ENCODE measurements around the gene ELAVL4.

DNA sequence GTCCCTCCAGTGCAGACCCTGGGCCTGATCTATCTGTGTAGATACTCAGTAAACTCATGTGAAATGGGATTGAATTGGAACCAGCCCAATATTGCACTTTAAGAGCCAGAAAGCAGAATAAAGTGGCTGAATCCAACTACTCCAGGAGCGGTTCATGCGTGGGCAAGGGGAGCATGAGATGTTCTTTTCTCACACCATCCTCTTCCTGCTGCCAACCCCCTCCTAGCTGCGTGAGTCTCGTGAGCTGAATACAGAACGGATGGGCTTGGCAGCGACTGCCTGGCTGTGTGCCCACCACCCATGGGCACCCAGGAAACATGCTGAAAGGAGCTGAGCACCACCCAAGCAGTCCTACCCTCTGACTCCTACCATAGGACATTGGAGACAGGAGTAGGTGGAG lies 128.3 kb downstream of the ELAVL4 start:
- TF ChIP-seq, protein P1, sequence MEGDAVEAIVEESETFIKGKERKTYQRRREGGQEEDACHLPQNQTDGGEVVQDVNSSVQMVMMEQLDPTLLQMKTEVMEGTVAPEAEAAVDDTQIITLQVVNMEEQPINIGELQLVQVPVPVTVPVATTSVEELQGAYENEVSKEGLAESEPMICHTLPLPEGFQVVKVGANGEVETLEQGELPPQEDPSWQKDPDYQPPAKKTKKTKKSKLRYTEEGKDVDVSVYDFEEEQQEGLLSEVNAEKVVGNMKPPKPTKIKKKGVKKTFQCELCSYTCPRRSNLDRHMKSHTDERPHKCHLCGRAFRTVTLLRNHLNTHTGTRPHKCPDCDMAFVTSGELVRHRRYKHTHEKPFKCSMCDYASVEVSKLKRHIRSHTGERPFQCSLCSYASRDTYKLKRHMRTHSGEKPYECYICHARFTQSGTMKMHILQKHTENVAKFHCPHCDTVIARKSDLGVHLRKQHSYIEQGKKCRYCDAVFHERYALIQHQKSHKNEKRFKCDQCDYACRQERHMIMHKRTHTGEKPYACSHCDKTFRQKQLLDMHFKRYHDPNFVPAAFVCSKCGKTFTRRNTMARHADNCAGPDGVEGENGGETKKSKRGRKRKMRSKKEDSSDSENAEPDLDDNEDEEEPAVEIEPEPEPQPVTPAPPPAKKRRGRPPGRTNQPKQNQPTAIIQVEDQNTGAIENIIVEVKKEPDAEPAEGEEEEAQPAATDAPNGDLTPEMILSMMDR (IDR thresholded peaks at IDR 0.05) = no peak
- TF ChIP-seq EP300 (IDR thresholded peaks at IDR 0.05) = no peak

All from ovary (tissue), 3 donors.